HepG2 (cell line): ENCODE results near the gene OASL. TPM values are rescaled to one million over a fixed set of nuclear protein-coding genes. Genes with fewer than 3 reads are reported as not detected.
A peak's percentile ranks its signal among the peaks of the same experiment; 100 is the strongest.

Experiments
- AGO2 ChIP-seq: fragments of 200-400 bp; formaldehyde crosslinking; optimal IDR thresholded peaks from 2 replicates; pipeline ENCODE3; 2017; ENCODE audit warnings: mild to moderate bottlenecking, low read depth, low read length, moderate library complexity
- ATRX ChIP-seq: sonication (generic); formaldehyde crosslinking; IDR thresholded peaks from 2 replicates; pipeline ENCODE4 v1.4.0; 2020; ENCODE audit warnings: missing genetic modification reagents, borderline replicate concordance
- BCL6 ChIP-seq: IDR thresholded peaks from 2 replicates; pipeline ENCODE4 v1.6.1; 2016; ENCODE audit warnings: missing genetic modification reagents, missing compliant biosample characterization
- BORCS8-MEF2B ChIP-seq: sonication (generic); formaldehyde crosslinking; IDR thresholded peaks from 2 replicates; pipeline ENCODE4 v1.8.0; 2022; ENCODE audit warnings: mild to moderate bottlenecking, missing genetic modification reagents
- CBX1 ChIP-seq: IDR thresholded peaks from one replicate; pipeline ENCODE4 v1.6.1; 2016; ENCODE audit warnings: antibody characterized with exemption, low read depth
- CREB1 ChIP-seq, 2 experiments: fragments of 450-650 bp in 1 of 2; IDR thresholded peaks; 2 replicates each; pipeline ENCODE4 v1.6.1; 2016 to 2017; ENCODE audit warnings: control low read depth in 1 of 2, mild to moderate bottlenecking in 1 of 2, missing compliant biosample characterization in 1 of 2, missing genetic modification characterization in 1 of 2
- DMTF1 ChIP-seq: sonication (generic); formaldehyde crosslinking; IDR thresholded peaks from 2 replicates; pipeline ENCODE4 v1.4.0; 2020; ENCODE audit warnings: mild to moderate bottlenecking, missing genetic modification reagents
- FOXK1 ChIP-seq: sonication (generic); formaldehyde crosslinking; IDR thresholded peaks from 2 replicates; pipeline ENCODE4 v1.4.0; 2020; ENCODE audit warnings: low read depth, missing genetic modification reagents, borderline replicate concordance
- GABPA ChIP-seq, 2 experiments: IDR thresholded peaks; 2 replicates each; pipeline ENCODE4 v1.6.1; 2011 to 2016; ENCODE audit warnings: low read depth in 2 of 2, low read length in 1 of 2, missing biosample characterization in 1 of 2, missing genetic modification characterization in 1 of 2
- GLI4 ChIP-seq: sonication (generic); formaldehyde crosslinking; IDR thresholded peaks from 2 replicates; pipeline ENCODE4 v1.5.1; 2020; ENCODE audit warnings: missing genetic modification reagents, mild to moderate bottlenecking, moderate library complexity, borderline replicate concordance
- PHF20 ChIP-seq: sonication (generic); formaldehyde crosslinking; IDR thresholded peaks from 2 replicates; pipeline ENCODE4 v1.5.0; 2020; ENCODE audit warnings: mild to moderate bottlenecking, missing genetic modification reagents
- RARA ChIP-seq: IDR thresholded peaks from 2 replicates; pipeline ENCODE4 v1.6.1; 2016; ENCODE audit warnings: missing genetic modification reagents, missing compliant biosample characterization
- RBAK ChIP-seq: sonication (generic); formaldehyde crosslinking; IDR thresholded peaks from 2 replicates; pipeline ENCODE4 v1.5.1; 2020; ENCODE audit warnings: mild to moderate bottlenecking, missing genetic modification reagents
- REXO4 ChIP-seq: sonication (generic); formaldehyde crosslinking; IDR thresholded peaks from 2 replicates; pipeline ENCODE4 v1.8.0; 2022; ENCODE audit warnings: missing genetic modification reagents, mild to moderate bottlenecking, borderline replicate concordance
- SMARCE1 ChIP-seq: fragments of 450-650 bp; IDR thresholded peaks from 2 replicates; pipeline ENCODE4 v1.6.1; 2017; ENCODE audit warnings: borderline replicate concordance
- SRF ChIP-seq: IDR thresholded peaks from 2 replicates; pipeline ENCODE4 v1.6.1; 2011; ENCODE audit warnings: mild to moderate bottlenecking, low read depth, low read length, moderate library complexity
- XBP1 ChIP-seq: sonication (generic); formaldehyde crosslinking; IDR thresholded peaks from 2 replicates; pipeline ENCODE4 v1.5.0; 2020; ENCODE audit warnings: missing genetic modification reagents
- ZBED4 ChIP-seq: sonication (generic); formaldehyde crosslinking; IDR thresholded peaks from 2 replicates; pipeline ENCODE4 v1.4.0; 2020; ENCODE audit warnings: missing genetic modification reagents, borderline replicate concordance
- ZFAT ChIP-seq: sonication (generic); formaldehyde crosslinking; conservative IDR thresholded peaks from 2 replicates; pipeline ENCODE4 v1.8.1; 2023; ENCODE audit warnings: missing genetic modification reagents, inconsistent platforms
- ZFP36L1 ChIP-seq: sonication (generic); formaldehyde crosslinking; IDR thresholded peaks from 2 replicates; pipeline ENCODE4 v1.8.0; 2022; ENCODE audit warnings: mild to moderate bottlenecking, missing genetic modification reagents, moderate library complexity
- ZNF232 ChIP-seq: sonication (generic); formaldehyde crosslinking; IDR thresholded peaks from 2 replicates; pipeline ENCODE4 v1.4.0; 2020; ENCODE audit warnings: missing genetic modification reagents, borderline replicate concordance
- ZNF260 ChIP-seq: sonication (generic); formaldehyde crosslinking; IDR thresholded peaks from 2 replicates; pipeline ENCODE4 v1.4.0; 2020; ENCODE audit warnings: missing genetic modification reagents, low read depth, mild to moderate bottlenecking, borderline replicate concordance
- ZNF337 ChIP-seq: sonication (generic); formaldehyde crosslinking; IDR thresholded peaks from 2 replicates; pipeline ENCODE4 v1.5.1; 2020; ENCODE audit warnings: missing genetic modification reagents, low read depth, mild to moderate bottlenecking, borderline replicate concordance
- ZNF496 ChIP-seq: sonication (generic); formaldehyde crosslinking; IDR thresholded peaks from 2 replicates; pipeline ENCODE4 v1.8.1; 2023; ENCODE audit warnings: mild to moderate bottlenecking, moderate library complexity, missing genetic modification reagents; ENCODE audit not compliant: insufficient replicate concordance
- polyA plus RNA-seq, 8 experiments: library from polyadenylated mRNA; depleted of rRNA in 3 of 8; stranded (reverse) in 7 of 8; unstranded in 1 of 8; fragments of >200 nt; fragmentation: Illumina TruSeq in 4 of 8; extraction: Trizol in 4 of 8; gene quantifications; 2 replicates each; pipeline versions ENCODE4 v1.2.1 to v1.2.3, GENCODE V29; 2011 to 2016; ENCODE audit warnings: low read depth in 4 of 8, missing spikeins in 1 of 8, mixed read lengths in 1 of 8; ENCODE audit not compliant: insufficient read depth in 1 of 8
- total RNA-seq, 5 experiments: library from RNA; depleted of rRNA; stranded (reverse); fragments of >200 nt; fragmentation: Illumina TruSeq; extraction: Trizol; gene quantifications; 2 replicates each; pipeline ENCODE4 v1.2.3, GENCODE V29; 2016; ENCODE audit warnings: low read depth in 1 of 5

OASL gene
- total and polyA plus RNA-seq, 2 of the 13 experiments (the other 11 are each of a cell fraction or from before 2014, with no cell fraction given), result 0.11 to 0.22 TPM

GRCh38 chr12:121025442-121026226 is 13.4 kb downstream of the OASL start (continued):
- TF ChIP-seq ZNF232 (CRISPR knock-in tag), result 0 out of 2 replicates have a peak, but pooled peaks have one; percentile 19
- peak; percentile 47; the same call in 1 of the 2 replicates for TF ChIP-seq BCL6 (CRISPR knock-in tag)
- no peak for TF ChIP-seq CBX1
- no peak for TF ChIP-seq GABPA (IDR thresholded peaks at IDR 0.05; ENCODE audit: low read depth, low read length)
- no peak for TF ChIP-seq GABPA (CRISPR knock-in tag; IDR thresholded peaks at IDR 0.05; ENCODE audit: low read depth)
- no peak for TF ChIP-seq SRF
- TF ChIP-seq GLI4, result no peak
- TF ChIP-seq AGO2, result no peak
- TF ChIP-seq RARA (CRISPR knock-in tag), result peak; percentile 45
- TF ChIP-seq ZNF260 (CRISPR knock-in tag), result no peak
- TF ChIP-seq DMTF1 (CRISPR knock-in tag), result no peak
- peak; percentile 27; the same call in 1 of the 2 replicates for TF ChIP-seq CREB1 (IDR thresholded peaks at IDR 0.05)
- TF ChIP-seq CREB1 (CRISPR knock-in tag; IDR thresholded peaks at IDR 0.05), result 0 out of 2 replicates have a peak, but pooled peaks have one; percentile 9
- 0 out of 2 replicates have a peak, but pooled peaks have one; percentile 38 for TF ChIP-seq ZFP36L1 (CRISPR knock-in tag)
- no peak for TF ChIP-seq ZFAT
- TF ChIP-seq FOXK1, result no peak; the same call in 1 of the 2 replicates
- no peak for TF ChIP-seq ATRX (CRISPR knock-in tag)
- no peak for TF ChIP-seq ZNF496 (CRISPR knock-in tag)
- TF ChIP-seq PHF20 (CRISPR knock-in tag), result no peak
- no peak for TF ChIP-seq ZNF337
- no peak for TF ChIP-seq XBP1
- no peak for TF ChIP-seq REXO4 (CRISPR knock-in tag)
- no peak for TF ChIP-seq SMARCE1
- no peak for TF ChIP-seq BORCS8-MEF2B (CRISPR knock-in tag)
- TF ChIP-seq ZBED4, result no peak
- TF ChIP-seq RBAK, result no peak
